ENCODE results near the gene ETFRF1. TPM values are rescaled to one million over a fixed set of nuclear protein-coding genes. Genes with fewer than 3 reads are reported as not detected.

ETFRF1 gene
- total and polyA plus RNA-seq, 2 of the 8 experiments (the other 6 are each of a cell fraction or from before 2014, with no cell fraction given) = 4.3 to 7.7 TPM

DNA sequence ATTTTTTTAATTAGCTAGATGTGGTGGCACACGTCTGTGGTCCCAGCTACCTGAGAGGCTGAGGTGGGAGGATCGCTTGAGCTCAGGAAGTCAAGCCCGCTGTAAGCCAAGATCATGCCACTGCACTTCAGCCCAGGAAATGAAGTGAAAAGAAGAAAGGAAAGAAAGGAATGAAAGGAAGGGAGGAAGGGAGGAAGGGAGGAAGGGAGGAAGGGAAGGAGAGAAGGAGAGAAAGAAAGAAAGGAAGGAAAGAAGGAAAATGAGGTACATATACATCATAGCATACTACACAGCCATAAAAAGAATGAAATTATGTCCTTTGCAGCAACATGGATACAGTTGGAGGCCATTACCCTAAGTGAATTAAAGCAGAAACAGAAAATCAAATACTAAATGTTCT is 12.3 kb upstream of the ETFRF1 start:
- Histone ChIP-seq H4K20me1 (replicated peaks in 1 of 2; ENCODE audit: control insufficient read depth in 1 of 2, insufficient read depth in 2 of 2, low read length in 2 of 2) (no peaks in the 10 kb centered on the region), H2BK12ac (ENCODE audit: low read depth, low read length) (no peak overlapping the region), H2BK5ac (ENCODE audit: low read depth, low read length) (no peak overlapping the region), H3K23ac (ENCODE audit: insufficient read length) (no peak overlapping the region), H3K27ac (ENCODE audit: low read depth, low read length) (no peak overlapping the region), H2AK5ac (ENCODE audit: low read depth, low read length) (no peak overlapping the region), H3K18ac (ENCODE audit: extremely low read depth, low read length) (no peak overlapping the region), H4K91ac (replicated peaks; ENCODE audit: insufficient read length, low read length) (no peak overlapping the region), H3K56ac (replicated peaks; ENCODE audit: insufficient read length, low read depth, low read length) (no peak overlapping the region), H3K36me3 (ENCODE audit: control insufficient read depth in 2 of 4, insufficient read depth in 4 of 4, low read length in 3 of 4) (no peaks in the 10 kb centered on the region), H3K4ac (replicated peaks; ENCODE audit: insufficient read length, low read depth, low read length) (no peak overlapping the region), H3K9me3 (ENCODE audit: insufficient read depth in 2 of 2, low read depth in 1 of 2, low read length in 1 of 2) (no peaks in the 10 kb centered on the region), H4K5ac (ENCODE audit: insufficient read length, low read depth, low read length) (no peak overlapping the region), H2BK120ac (replicated peaks; ENCODE audit: low read depth, low read length) (no peak overlapping the region), H3K9ac (replicated peaks in 1 of 4; ENCODE audit: extremely low read depth in 1 of 4, low read depth in 3 of 4, low read length in 3 of 4) (no peak overlapping the region), H3K4me3 (ENCODE audit: extremely low read depth in 1 of 4, insufficient read depth in 2 of 4, low read depth in 3 of 4, low read length in 4 of 4) (no peak overlapping the region), H3K79me1 (ENCODE audit: low read depth, low read length) (no peaks in the 10 kb centered on the region), H2AFZ (ENCODE audit: low read length) (peak overlapping the region; percentile 37; the same call in 1 of the 2 replicates), H4K8ac (ENCODE audit: extremely low read depth, insufficient read depth, low read length) (no peak overlapping the region), H3K79me2 (ENCODE audit: control insufficient read depth in 1 of 2, insufficient read depth in 2 of 2, low read length in 2 of 2) (no peaks in the 10 kb centered on the region), H3K14ac (ENCODE audit: insufficient read length) (no peak overlapping the region), H2BK20ac (ENCODE audit: low read length) (no peak overlapping the region), H3K4me1 (replicated peaks in 1 of 4; ENCODE audit: control insufficient read depth in 3 of 4, insufficient read depth in 4 of 4, low read length in 3 of 4) (no peaks in the 10 kb centered on the region), H2BK15ac (ENCODE audit: low read length) (no peak overlapping the region), H3K27me3 (replicated peaks in 1 of 4; ENCODE audit: control insufficient read depth in 3 of 4, extremely low read depth in 1 of 4, insufficient read depth in 3 of 4, low read length in 3 of 4) (no peaks in the 10 kb centered on the region), H3K23me2 (ENCODE audit: low read depth, low read length) (no peaks in the 10 kb centered on the region), H3K4me2 (ENCODE audit: insufficient read depth in 1 of 2, low read depth in 2 of 2, low read length in 2 of 2) (no peak overlapping the region)
- ChIA-PET CTCF (ENCODE audit: partially characterized antibody) (interaction anchor here (0.6 to 0.7 kb wide), 2 partner anchors 26 to 1149 kb away, joined by 3 to 4 read pairs; no protein-coding TSS in a partner anchor), POLR2A (ENCODE audit: partially characterized antibody) (no interaction called here)
- DNase-seq (ENCODE audit: low read depth in 1 of 2, low spot score in 2 of 2) = no peak
- 80% methylated on average over 3 of the region's 3 CpGs; no CpG with 5 or more reads in 1 of the 2 experiments for WGBS, 2 experiments (ENCODE audit: extremely low coverage in 1 of 2, insufficient coverage in 1 of 2, insufficient read length in 1 of 2, insufficient replicate concordance in 2 of 2, low coverage in 1 of 2, low lambda C conversion rate in 2 of 2, missing lambda C conversion rate in 1 of 2)
- no peak for FAIRE-seq
- TF ChIP-seq EZH2 (IDR thresholded peaks at IDR 0.05; ENCODE audit: low read depth, low read length, severe bottlenecking) (no peak), ASH2L (IDR thresholded peaks at IDR 0.05; ENCODE audit: low read length) (no peak), ZNF274 (IDR thresholded peaks at IDR 0.05; ENCODE audit: borderline replicate concordance, extremely low read depth, low read length) (no peak)

All from H1 (cell line).